ENCODE measurements around the gene POLR2I. TPM values are rescaled to one million over a fixed set of nuclear protein-coding genes. Genes with fewer than 3 reads are reported as not detected.

POLR2I gene
- total and polyA plus RNA-seq, 2 experiments from 2014 or later, result 94.0 to 413 TPM

GRCh38 chr19:36139120-36139472, 24.4 kb upstream of the POLR2I start:
- H3K4me3 Mint-ChIP-seq, result peak overlapping the region; percentile 100
- peaks cover 11% of the 10 kb centered on the region for H3K27me3 Mint-ChIP-seq (ENCODE audit: insufficient read depth, low read depth, poor library complexity)
- no peak for TF ChIP-seq POLR2AphosphoS5 (IDR thresholded peaks at IDR 0.05; ENCODE audit: low read depth)
- no peak for TF ChIP-seq STAT1 (IDR thresholded peaks at IDR 0.05; ENCODE audit: unreplicated experiment)
- TF ChIP-seq ZNF462 (CRISPR knock-in tag; IDR thresholded peaks at IDR 0.05), result no peak
- no peak for TF ChIP-seq EZH2 (IDR thresholded peaks at IDR 0.05; ENCODE audit: low read depth, unreplicated experiment)
- TF ChIP-seq CREB1 (CRISPR knock-in tag; IDR thresholded peaks at IDR 0.05; ENCODE audit: low read depth), result no peak
- no peak for TF ChIP-seq JUNB (IDR thresholded peaks at IDR 0.05; ENCODE audit: unreplicated experiment)
- no peak for TF ChIP-seq NANOG (IDR thresholded peaks at IDR 0.05; ENCODE audit: borderline replicate concordance)
- TF ChIP-seq CTCF (conservative IDR thresholded peaks at IDR 0.05; ENCODE audit: low read depth in 2 of 2), result no peak
- no peak for TF ChIP-seq ZNF331 (CRISPR knock-in tag; IDR thresholded peaks at IDR 0.05; ENCODE audit: low read depth)
- no peak for TF ChIP-seq EZH2phosphoT487 (IDR thresholded peaks at IDR 0.05; ENCODE audit: unreplicated experiment)
- TF ChIP-seq ZNF114 (CRISPR knock-in tag; IDR thresholded peaks at IDR 0.05), result no peak
- TF ChIP-seq REST (IDR thresholded peaks at IDR 0.05; ENCODE audit: unreplicated experiment), result no peak
- TF ChIP-seq ETS1 (IDR thresholded peaks at IDR 0.05), result no peak
- Histone ChIP-seq H3F3A (replicated peaks; ENCODE audit: low read depth) (peaks cover 12% of the 10 kb centered on the region; the same call in 1 of the 2 replicates), H2AFZ (peak overlapping the region; percentile 98), H3K36me3 (ENCODE audit: insufficient read depth) (peaks cover 12% of the 10 kb centered on the region), H3K27ac (ENCODE audit: low read depth) (peak overlapping the region; percentile 79; the same call in 1 of the 2 replicates), H3K79me2 (replicated peaks; ENCODE audit: insufficient read depth) (peaks cover 6% of the 10 kb centered on the region), H3K4me3 (peak overlapping the region; percentile 100), H3K4me1 (ENCODE audit: insufficient read depth) (no peaks in the 10 kb centered on the region; the same call in 1 of the 2 replicates), H3K4me2 (peak overlapping the region; percentile 98), H4K20me1 (replicated peaks; ENCODE audit: insufficient read depth) (no peaks in the 10 kb centered on the region), H3K27me3 (ENCODE audit: insufficient read depth) (no peaks in the 10 kb centered on the region), H3K9me2 (ENCODE audit: insufficient read depth) (no peaks in the 10 kb centered on the region)
- no peaks in the 10 kb centered on the region for H3K9me3 Mint-ChIP-seq
- H3K4me1 Mint-ChIP-seq, result peaks cover 16% of the 10 kb centered on the region
- DNase-seq (ENCODE audit: low spot score) (no peak), ATAC-seq (no peak)
- H3K27ac Mint-ChIP-seq, result no peak overlapping the region
- peaks cover 23% of the 10 kb centered on the region for H3K36me3 Mint-ChIP-seq (ENCODE audit: low read depth)
